CD4-positive, alpha-beta T cell treated with Interleukin-17A for 1 hour (primary cell): ENCODE data around the gene KLF15.

Source experiments
- DNase-seq: peaks from one replicate; pipeline ENCODE4 v3.0.0-alpha.2; 2020

Gene KLF15

GRCh38 chr3:126319701-126320295, 37.4 kb downstream of the KLF15 start:
- DNase-seq, result no peak

- no peak for DNase-seq
Observed at GRCh38 chr3:126317029-126317996, 39.9 kb downstream of the KLF15 start.

GRCh38 chr3:126316501-126316939, 40.7 kb downstream of the KLF15 start:
- DNase-seq, result no peak

- no peak for DNase-seq
Observed at GRCh38 chr3:126316031-126316461, 41.2 kb downstream of the KLF15 start.

- DNase-seq, result no peak
Observed at GRCh38 chr3:126314790-126315658, 42.2 kb downstream of the KLF15 start.

- DNase-seq, result no peak
Observed at GRCh38 chr3:126314305-126314789, 42.9 kb downstream of the KLF15 start.

GRCh38 chr3:126313580-126314304, 43.5 kb downstream of the KLF15 start:
- DNase-seq, result no peak

GRCh38 chr3:126313166-126313565, 44.0 kb downstream of the KLF15 start:
- no peak for DNase-seq

GRCh38 chr3:126312341-126312740, 44.9 kb downstream of the KLF15 start:
- no peak for DNase-seq

- DNase-seq, result no peak
Observed at GRCh38 chr3:126311338-126311978, 45.8 kb downstream of the KLF15 start.

- DNase-seq, result no peak
Observed at GRCh38 chr3:126310816-126311215, 46.4 kb downstream of the KLF15 start.

GRCh38 chr3:126309861-126310655, 47.1 kb downstream of the KLF15 start:
- DNase-seq, result no peak

- no peak for DNase-seq
Observed at GRCh38 chr3:126309165-126309564, 48.0 kb downstream of the KLF15 start.

- DNase-seq, result no peak
Observed at GRCh38 chr3:126308394-126309125, 48.6 kb downstream of the KLF15 start.

GRCh38 chr3:126307591-126308393, 49.4 kb downstream of the KLF15 start:
- DNase-seq, result no peak

- DNase-seq, result no peak
Observed at GRCh38 chr3:126306888-126307482, 50.2 kb downstream of the KLF15 start.

- no peak for DNase-seq
Observed at GRCh38 chr3:126306397-126306796, 50.8 kb downstream of the KLF15 start.

- DNase-seq, result no peak
Observed at GRCh38 chr3:126305427-126305826, 51.8 kb downstream of the KLF15 start.

GRCh38 chr3:126304704-126305103, 52.5 kb downstream of the KLF15 start:
- DNase-seq, result no peak
